Measurements from ENCODE around the gene UNCX. TPM values are rescaled to one million over a fixed set of nuclear protein-coding genes. Genes with fewer than 3 reads are reported as not detected.

The UNCX gene
- total RNA-seq, 1 experiment from 2014 or later, result not detected

DNA sequence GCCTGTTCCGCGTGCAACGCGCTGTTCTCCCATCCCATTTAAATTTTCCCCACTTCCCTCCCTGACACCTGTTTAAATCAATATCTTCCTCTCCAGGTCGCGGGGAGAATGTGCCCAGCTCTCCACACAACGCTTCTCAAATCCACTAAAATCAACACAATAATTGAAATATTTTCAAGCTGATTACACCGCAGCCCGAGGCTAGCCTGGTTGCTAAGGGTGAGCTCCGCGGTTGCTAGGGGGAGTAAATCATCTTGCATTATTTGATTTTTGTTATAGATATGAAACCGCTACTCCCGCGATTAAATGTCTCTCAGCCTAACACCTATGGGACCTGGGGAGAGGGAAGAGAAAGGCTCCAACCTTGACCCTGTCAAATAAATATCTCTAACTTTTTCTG is 36.2 kb downstream of the UNCX start:
- POLR2A ChIA-PET, result interaction anchor here (0.7 kb wide), 1 partner anchor 12 kb away, joined by 3 read pairs; no protein-coding TSS in a partner anchor
- no peaks in the 10 kb centered on the region for H3K79me2 ChIP-seq (ENCODE audit: insufficient read depth, low read length)
- intact Hi-C loops (cut with micrococcal nuclease), result no loop called here
- no peak overlapping the region for H3K4me3 ChIP-seq (replicated peaks in 1 of 2; ENCODE audit: low read depth in 1 of 2, low read length in 2 of 2)
- H2AFZ ChIP-seq (ENCODE audit: low read depth, low read length, poor library complexity, severe bottlenecking), result no peak overlapping the region
- CTCF ChIA-PET, result no interaction called here
- H4K20me1 ChIP-seq (ENCODE audit: insufficient read depth), result no peaks in the 10 kb centered on the region
- H3K27me3 ChIP-seq (ENCODE audit: insufficient read depth, low read length), result peaks cover 14% of the 10 kb centered on the region; the same call in 1 of the 2 replicates
- DNase-seq (ENCODE audit: low read depth, low spot score) (no peak), ATAC-seq (no peak)
- H3K4me2 ChIP-seq (ENCODE audit: low read length), result no peak overlapping the region
- RAD21 ChIA-PET (ENCODE audit: low non-redundant PET in 1 of 2, low total read pairs in 2 of 2, uncharacterized antibody in 2 of 2, unreplicated experiment in 2 of 2), result no interaction called here
- BruUV-seq (replicated peaks), result no TSS peak
- no peaks in the 10 kb centered on the region for H3K9me3 ChIP-seq (ENCODE audit: control insufficient read depth in 1 of 2, insufficient read depth in 1 of 2, low read depth in 1 of 2, low read length in 2 of 2)
- H3K4me1 ChIP-seq (ENCODE audit: control insufficient read depth in 1 of 2, insufficient read depth in 2 of 2, low read length in 2 of 2), result no peaks in the 10 kb centered on the region
- no peaks in the 10 kb centered on the region for H3K9me2 ChIP-seq (ENCODE audit: insufficient read depth)
- no peak overlapping the region for H3K9ac ChIP-seq (ENCODE audit: low read length)
- H3K36me3 ChIP-seq (ENCODE audit: control insufficient read depth in 1 of 2, insufficient read depth in 2 of 2, low read length in 2 of 2), result no peaks in the 10 kb centered on the region
- no peak for TF ChIP-seq CTCF (IDR thresholded peaks at IDR 0.05 in 2 of 3, conservative IDR thresholded peaks at IDR 0.05 in 1 of 3; ENCODE audit: borderline replicate concordance in 1 of 3, insufficient read depth in 1 of 3, low read depth in 2 of 3, low read length in 2 of 3)
- H3K27ac ChIP-seq (ENCODE audit: low read depth, low read length), result no peak overlapping the region

DNA sequence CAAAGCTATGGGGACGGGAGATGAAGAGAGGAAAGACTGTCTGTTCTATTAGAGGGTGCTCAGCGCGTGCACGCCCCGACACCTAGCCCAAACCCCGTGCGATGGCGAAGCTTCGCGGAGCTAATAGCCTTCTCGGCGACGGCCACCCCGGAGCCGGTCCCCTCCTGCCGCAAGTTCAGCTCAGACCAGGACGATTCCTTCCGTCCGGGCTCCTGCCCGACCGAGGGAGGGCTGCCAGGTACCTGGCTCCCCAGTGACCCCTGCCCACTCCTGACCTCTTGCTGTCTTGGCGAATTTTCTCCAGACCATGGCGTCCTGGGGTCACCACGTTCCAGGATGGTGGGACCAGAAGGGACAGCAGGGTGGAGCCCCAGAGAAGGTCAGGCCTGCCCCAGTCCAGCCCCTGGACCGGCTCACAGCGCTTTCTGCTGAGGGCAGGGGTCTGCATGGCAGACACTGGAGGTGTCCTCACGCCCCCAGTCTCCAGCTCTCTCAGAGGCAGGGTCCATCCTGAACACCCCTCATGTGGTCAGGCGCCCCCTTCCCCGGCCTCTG is 36.7 kb downstream of the UNCX start:
- ChIA-PET RAD21 (ENCODE audit: low non-redundant PET in 1 of 2, low total read pairs in 2 of 2, uncharacterized antibody in 2 of 2, unreplicated experiment in 2 of 2) (no interaction called here), POLR2A (interaction anchor here (0.7 kb wide), 1 partner anchor 13 kb away, joined by 3 read pairs; no protein-coding TSS in a partner anchor), CTCF (no interaction called here)
- intact Hi-C loops (cut with micrococcal nuclease), result no loop called here
- Histone ChIP-seq H3K27me3 (ENCODE audit: insufficient read depth, low read length) (peaks cover 14% of the 10 kb centered on the region; the same call in 1 of the 2 replicates), H3K79me2 (ENCODE audit: insufficient read depth, low read length) (no peaks in the 10 kb centered on the region), H3K9me2 (ENCODE audit: insufficient read depth) (no peaks in the 10 kb centered on the region), H4K20me1 (ENCODE audit: insufficient read depth) (no peaks in the 10 kb centered on the region), H3K36me3 (ENCODE audit: control insufficient read depth in 1 of 2, insufficient read depth in 2 of 2, low read length in 2 of 2) (no peaks in the 10 kb centered on the region), H3K4me3 (replicated peaks in 1 of 2; ENCODE audit: low read depth in 1 of 2, low read length in 2 of 2) (no peak overlapping the region), H3K9ac (ENCODE audit: low read length) (no peak overlapping the region), H3K9me3 (ENCODE audit: control insufficient read depth in 1 of 2, insufficient read depth in 1 of 2, low read depth in 1 of 2, low read length in 2 of 2) (no peaks in the 10 kb centered on the region), H3K27ac (ENCODE audit: low read depth, low read length) (no peak overlapping the region), H3K4me2 (ENCODE audit: low read length) (no peak overlapping the region), H3K4me1 (ENCODE audit: control insufficient read depth in 1 of 2, insufficient read depth in 2 of 2, low read length in 2 of 2) (no peaks in the 10 kb centered on the region), H2AFZ (ENCODE audit: low read depth, low read length, poor library complexity, severe bottlenecking) (no peak overlapping the region)
- DNase-seq (ENCODE audit: low read depth, low spot score) (no peak), ATAC-seq (no peak)
- TF ChIP-seq, protein P1, sequence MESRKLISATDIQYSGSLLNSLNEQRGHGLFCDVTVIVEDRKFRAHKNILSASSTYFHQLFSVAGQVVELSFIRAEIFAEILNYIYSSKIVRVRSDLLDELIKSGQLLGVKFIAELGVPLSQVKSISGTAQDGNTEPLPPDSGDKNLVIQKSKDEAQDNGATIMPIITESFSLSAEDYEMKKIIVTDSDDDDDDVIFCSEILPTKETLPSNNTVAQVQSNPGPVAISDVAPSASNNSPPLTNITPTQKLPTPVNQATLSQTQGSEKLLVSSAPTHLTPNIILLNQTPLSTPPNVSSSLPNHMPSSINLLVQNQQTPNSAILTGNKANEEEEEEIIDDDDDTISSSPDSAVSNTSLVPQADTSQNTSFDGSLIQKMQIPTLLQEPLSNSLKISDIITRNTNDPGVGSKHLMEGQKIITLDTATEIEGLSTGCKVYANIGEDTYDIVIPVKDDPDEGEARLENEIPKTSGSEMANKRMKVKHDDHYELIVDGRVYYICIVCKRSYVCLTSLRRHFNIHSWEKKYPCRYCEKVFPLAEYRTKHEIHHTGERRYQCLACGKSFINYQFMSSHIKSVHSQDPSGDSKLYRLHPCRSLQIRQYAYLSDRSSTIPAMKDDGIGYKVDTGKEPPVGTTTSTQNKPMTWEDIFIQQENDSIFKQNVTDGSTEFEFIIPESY (IDR thresholded peaks at IDR 0.05; ENCODE audit: extremely low read depth, insufficient replicate concordance, low read length), result no peak
- TF ChIP-seq CBX3 (IDR thresholded peaks at IDR 0.05; ENCODE audit: low read depth) (no peak), SRF (IDR thresholded peaks at IDR 0.05; ENCODE audit: low read depth) (no peak), POLR2AphosphoS5 (IDR thresholded peaks at IDR 0.05; ENCODE audit: low read depth, low read length) (no peak), ELF1 (IDR thresholded peaks at IDR 0.05; ENCODE audit: borderline replicate concordance, low read depth) (no peak), CEBPB (IDR thresholded peaks at IDR 0.05; ENCODE audit: low read depth) (no peak)
- no TSS peak for BruUV-seq (replicated peaks)

All from HCT116 (cell line).